HepG2 (cell line): ENCODE measurements around the gene ATP8B1. TPM values are rescaled to one million over a fixed set of nuclear protein-coding genes. Genes with fewer than 3 reads are reported as not detected.

Source experiments
- ARID5B ChIP-seq: IDR thresholded peaks from 2 replicates; pipeline ENCODE4 v1.4.0; 2020; ENCODE audit warnings: mild to moderate bottlenecking, missing genetic modification reagents
- ATF4 ChIP-seq, 2 experiments: fragments of 450-650 bp in 1 of 2; sonication (generic) in 1 of 2; formaldehyde crosslinking; IDR thresholded peaks; 2 replicates each; pipeline versions ENCODE4 v1.5.0 to v1.8.0; 2020 to 2022; ENCODE audit warnings: mild to moderate bottlenecking in 1 of 2, missing genetic modification reagents in 1 of 2
- EP300 ChIP-seq, 3 experiments: sonication (generic) in 1 of 3; formaldehyde crosslinking in 1 of 3; IDR thresholded peaks; 2 replicates each; pipeline versions ENCODE4 v1.5.1 to v1.6.1; 2011 to 2020; ENCODE audit warnings: low read depth in 2 of 3, low read length in 2 of 3, borderline replicate concordance in 1 of 3, improper control_type of control experiment in 1 of 3, mild to moderate bottlenecking in 1 of 3, missing genetic modification reagents in 1 of 3, moderate library complexity in 1 of 3
- GPN1 ChIP-seq: sonication (generic); formaldehyde crosslinking; IDR thresholded peaks from 2 replicates; pipeline ENCODE4 v1.5.1; 2020; ENCODE audit warnings: missing genetic modification reagents, borderline replicate concordance
- HDAC1 ChIP-seq: sonication (generic); formaldehyde crosslinking; IDR thresholded peaks from 2 replicates; pipeline ENCODE4 v1.5.1; 2020; ENCODE audit warnings: mild to moderate bottlenecking, missing genetic modification reagents
- HIC2 ChIP-seq: sonication (generic); formaldehyde crosslinking; IDR thresholded peaks from 2 replicates; pipeline ENCODE4 v1.9.0; 2022; ENCODE audit warnings: low read depth, missing genetic modification reagents
- JUN ChIP-seq: sonication (generic); formaldehyde crosslinking; IDR thresholded peaks from 2 replicates; pipeline ENCODE4 v1.4.0; 2020; ENCODE audit warnings: mild to moderate bottlenecking, missing genetic modification reagents
- MIXL1 ChIP-seq: IDR thresholded peaks from 2 replicates; pipeline ENCODE4 v1.6.1; 2016
- PAXIP1 ChIP-seq: sonication (generic); formaldehyde crosslinking; conservative IDR thresholded peaks from 2 replicates; pipeline ENCODE4 v1.4.0; 2020; ENCODE audit warnings: mild to moderate bottlenecking, missing genetic modification reagents, moderate library complexity
- RARA ChIP-seq: IDR thresholded peaks from 2 replicates; pipeline ENCODE4 v1.6.1; 2016; ENCODE audit warnings: missing genetic modification reagents, missing compliant biosample characterization
- RFX1 ChIP-seq: fragments of 450-650 bp; IDR thresholded peaks from 2 replicates; pipeline ENCODE4 v1.6.1; 2017
- TEAD3 ChIP-seq: optimal IDR thresholded peaks from 2 replicates; pipeline ENCODE3; 2016; ENCODE audit warnings: borderline replicate concordance
- TFAP4 ChIP-seq: sonication (generic); IDR thresholded peaks from 2 replicates; pipeline ENCODE4 v1.6.1; 2016; ENCODE audit warnings: low read depth, borderline replicate concordance
- ZFP90 ChIP-seq: sonication (generic); formaldehyde crosslinking; IDR thresholded peaks from 2 replicates; pipeline ENCODE4 v1.8.0; 2022; ENCODE audit warnings: missing genetic modification reagents, mild to moderate bottlenecking, inconsistent platforms, borderline replicate concordance
- ZMYM3 ChIP-seq: sonication (generic); formaldehyde crosslinking; IDR thresholded peaks from 2 replicates; pipeline ENCODE4 v1.5.1; 2020; ENCODE audit warnings: mild to moderate bottlenecking, missing genetic modification reagents
- ZNF629 ChIP-seq: sonication (generic); formaldehyde crosslinking; conservative IDR thresholded peaks from 2 replicates; pipeline ENCODE4 v1.5.0; 2020; ENCODE audit warnings: missing genetic modification reagents
- ZSCAN30 ChIP-seq: sonication (generic); formaldehyde crosslinking; IDR thresholded peaks from 2 replicates; pipeline ENCODE4 v1.5.0; 2020; ENCODE audit warnings: mild to moderate bottlenecking, missing genetic modification reagents
- polyA plus RNA-seq, 8 experiments: library from polyadenylated mRNA; depleted of rRNA in 3 of 8; stranded (reverse) in 7 of 8; unstranded in 1 of 8; fragments of >200 nt; fragmentation: Illumina TruSeq in 4 of 8; extraction: Trizol in 4 of 8; gene quantifications; 2 replicates each; pipeline versions ENCODE4 v1.2.1 to v1.2.3, GENCODE V29; 2011 to 2016; ENCODE audit warnings: low read depth in 4 of 8, missing spikeins in 1 of 8, mixed read lengths in 1 of 8; ENCODE audit not compliant: insufficient read depth in 1 of 8
- total RNA-seq, 5 experiments: library from RNA; depleted of rRNA; stranded (reverse); fragments of >200 nt; fragmentation: Illumina TruSeq; extraction: Trizol; gene quantifications; 2 replicates each; pipeline ENCODE4 v1.2.3, GENCODE V29; 2016; ENCODE audit warnings: low read depth in 1 of 5

Gene ATP8B1
- total and polyA plus RNA-seq, 2 of the 13 experiments (the other 11 are each of a cell fraction or from before 2014, with no cell fraction given), result 2.8 to 4.0 TPM

- TF ChIP-seq ATF4 (CRISPR knock-in tag; IDR thresholded peaks at IDR 0.05) (no peak), MIXL1 (CRISPR knock-in tag) (0 out of 2 replicates have a peak, but pooled peaks have one; percentile 32), RFX1 (peak; percentile 53; the same call in 1 of the 2 replicates), ZNF629 (CRISPR knock-in tag) (peak; percentile 81), JUN (CRISPR knock-in tag) (0 out of 2 replicates have a peak, but pooled peaks have one; percentile 11), EP300 (IDR thresholded peaks at IDR 0.05; ENCODE audit: low read depth in 2 of 2, low read length in 2 of 2) (peak in 1 of 2 experiments; percentile 39; a peak in 1 of 4 replicates), EP300 (CRISPR knock-in tag; IDR thresholded peaks at IDR 0.05; ENCODE audit: borderline replicate concordance) (no peak), ZFP90 (no peak), TEAD3 (CRISPR knock-in tag) (peak; percentile 22), GPN1 (CRISPR knock-in tag) (no peak), ZMYM3 (CRISPR knock-in tag) (peak; percentile 58; the same call in 1 of the 2 replicates), HDAC1 (0 out of 2 replicates have a peak, but pooled peaks have one; percentile 22), PAXIP1 (CRISPR knock-in tag) (peak; percentile 50), RARA (CRISPR knock-in tag) (peak; percentile 15; the same call in 1 of the 2 replicates), HIC2 (CRISPR knock-in tag) (peak; percentile 81), ZSCAN30 (CRISPR knock-in tag) (no peak), TFAP4 (0 out of 2 replicates have a peak, but pooled peaks have one; percentile 7), ARID5B (0 out of 2 replicates have a peak, but pooled peaks have one; percentile 31)
Observed at GRCh38 chr18:57798713-57799373, 4.3 kb downstream of the ATP8B1 start (continued).
